GM18520 (cell line): ENCODE results near the gene APBA1.

Source experiments
- ATAC-seq: cut with Tn5 transposase; IDR thresholded peaks from one replicate; pipeline ENCODE4 v1.9.1; 2021; ENCODE audit not compliant: unreplicated experiment

Gene APBA1

GRCh38 chr9:69535911-69536310 lies 136.3 kb downstream of the APBA1 start:
- no peak for ATAC-seq

- ATAC-seq, result no peak
Measured at GRCh38 chr9:69535286-69535832, 136.8 kb downstream of the APBA1 start.

GRCh38 chr9:69532396-69532795 lies 139.8 kb downstream of the APBA1 start:
- ATAC-seq, result no peak

DNA sequence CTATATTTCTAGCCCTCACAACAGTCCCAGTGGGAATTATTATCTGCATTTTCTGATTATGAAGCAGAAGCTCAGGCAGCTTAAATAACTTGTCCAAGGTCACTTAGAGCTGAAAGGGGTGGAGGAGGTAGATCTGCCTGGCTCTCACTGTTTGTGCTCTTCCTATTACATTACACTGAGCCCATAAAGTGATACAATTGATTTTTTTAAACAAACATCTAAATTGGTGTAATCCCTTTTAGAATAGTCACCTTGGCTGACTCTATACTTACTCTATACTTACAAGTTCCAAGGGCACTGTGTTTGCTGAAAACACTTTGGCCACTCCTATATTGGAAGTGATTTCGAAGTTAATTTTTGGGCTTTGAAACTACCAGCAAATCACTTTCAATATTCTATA lies 144.7 kb downstream of the APBA1 start:
- no peak for ATAC-seq

DNA sequence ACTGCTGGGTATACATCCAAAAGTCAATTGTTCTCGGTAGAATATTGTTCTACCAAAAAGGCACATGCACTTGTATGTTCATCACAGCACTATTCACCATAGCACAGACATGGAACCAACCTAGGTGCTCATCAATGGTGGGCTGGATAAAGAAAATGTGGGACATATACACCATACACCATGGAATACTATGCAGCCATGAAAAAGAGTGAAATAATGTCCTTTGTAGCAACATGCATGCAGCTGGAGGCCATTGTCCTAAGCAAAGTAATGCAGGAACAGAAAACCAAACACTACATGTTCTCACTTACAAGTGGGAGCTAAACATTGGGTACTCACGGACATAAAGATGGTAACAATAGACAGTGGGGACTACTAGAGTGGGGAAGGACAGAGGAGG lies 145.5 kb downstream of the APBA1 start:
- no peak for ATAC-seq

DNA sequence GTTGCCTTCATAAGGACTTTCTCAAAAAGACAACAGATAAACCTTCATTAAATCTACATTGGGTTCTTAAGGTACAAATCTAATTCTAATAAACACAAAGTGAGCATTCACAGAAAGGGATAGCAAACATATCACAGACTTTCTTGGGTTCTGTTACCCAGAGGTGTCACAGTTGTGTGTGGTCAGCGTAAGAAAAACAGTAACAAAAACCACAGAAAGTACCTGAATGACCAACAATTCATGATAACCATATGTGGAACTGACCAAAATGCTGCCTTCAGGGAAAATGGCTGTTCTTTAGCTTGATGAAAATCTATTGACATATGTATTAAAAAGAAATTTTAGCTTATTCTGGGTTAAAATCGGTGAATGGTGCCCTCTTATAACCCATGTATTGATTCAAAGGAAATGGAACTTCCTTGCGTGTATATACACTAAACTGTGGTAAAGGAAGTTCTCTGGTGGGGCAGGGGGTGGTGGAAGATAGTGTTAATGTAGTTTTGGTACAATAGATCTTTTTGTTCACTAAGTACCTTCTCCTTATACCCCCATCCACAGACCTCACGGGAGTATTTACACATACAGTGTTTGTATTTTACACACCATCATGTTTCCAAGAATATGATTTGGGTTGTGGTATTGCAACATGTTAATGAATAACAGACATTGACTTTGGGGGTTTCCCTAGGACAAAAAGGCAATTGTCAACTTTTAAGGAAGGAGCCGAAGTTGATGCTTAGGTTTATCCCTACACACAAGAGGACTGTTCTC lies 152.5 kb downstream of the APBA1 start:
- ATAC-seq, result peak; percentile 98

DNA sequence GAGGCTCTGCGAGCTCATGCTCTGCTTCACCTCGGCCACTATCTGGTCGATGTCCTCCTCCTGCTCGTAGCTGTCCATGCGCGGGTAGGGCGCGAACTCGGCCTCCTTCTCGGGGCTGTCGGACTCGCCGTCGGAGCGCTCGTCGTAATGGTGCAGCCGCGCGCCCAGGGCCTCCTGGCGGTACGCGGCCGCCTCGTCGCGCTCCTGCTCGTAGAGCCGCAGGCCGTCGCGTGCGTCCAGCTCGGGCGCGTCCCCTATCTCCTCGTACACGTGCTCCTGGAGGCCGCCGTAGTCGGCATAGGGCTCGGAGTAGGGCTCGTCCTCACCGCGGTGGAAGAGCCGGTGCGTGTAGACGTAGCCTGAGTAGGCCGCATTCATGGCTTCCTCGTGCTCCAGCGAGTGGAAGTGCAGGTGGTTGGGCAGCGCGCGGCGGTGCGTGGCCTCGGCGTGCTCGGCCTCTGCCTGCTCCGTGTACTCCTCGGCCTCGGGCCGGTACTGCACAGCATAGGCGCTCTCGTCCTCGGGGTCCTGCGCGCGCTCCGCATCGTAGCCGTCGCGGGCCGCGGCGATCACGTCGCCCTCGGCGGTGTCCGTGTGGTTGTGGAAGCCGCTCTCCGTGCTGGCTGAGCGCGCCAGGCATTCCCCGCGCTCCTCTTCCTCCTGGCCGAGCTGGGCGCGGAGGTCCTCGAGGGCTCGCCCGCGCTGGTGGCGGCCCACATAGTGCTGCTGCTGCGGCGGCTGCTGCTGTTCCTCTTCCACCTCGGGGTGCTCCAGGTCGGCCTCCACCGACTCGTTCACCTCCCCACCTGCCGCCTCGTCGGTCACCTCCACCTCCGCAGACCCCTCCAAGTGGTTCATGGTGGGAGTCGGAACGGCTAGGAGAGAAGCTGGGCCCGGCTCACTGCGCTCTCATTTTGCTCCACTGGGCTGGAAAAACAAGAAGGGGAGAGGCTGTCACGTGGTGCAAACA lies 155.5 kb downstream of the APBA1 start:
- ATAC-seq, result no peak

DNA sequence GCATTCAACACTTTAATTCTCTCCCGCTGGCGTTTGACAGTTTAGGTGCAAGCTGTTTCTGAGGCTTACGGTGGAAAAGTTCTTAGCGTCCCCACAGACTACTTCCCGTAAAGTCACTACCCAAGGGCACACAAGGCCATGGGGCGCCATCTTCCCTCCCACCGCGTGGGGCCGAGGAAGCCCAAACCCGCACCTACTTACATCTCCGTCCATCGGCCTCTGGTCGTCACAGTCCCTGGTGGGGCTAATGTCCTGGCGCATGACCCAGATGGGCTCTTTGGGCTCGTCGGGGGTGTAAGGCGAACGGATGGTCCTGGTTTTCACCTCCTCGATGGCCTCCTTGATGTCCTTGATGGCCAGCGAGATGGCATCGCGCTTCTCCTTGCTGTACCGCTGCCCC lies 156.4 kb downstream of the APBA1 start:
- ATAC-seq, result no peak

GRCh38 chr9:69513141-69513820 lies 158.9 kb downstream of the APBA1 start:
- no peak for ATAC-seq

DNA sequence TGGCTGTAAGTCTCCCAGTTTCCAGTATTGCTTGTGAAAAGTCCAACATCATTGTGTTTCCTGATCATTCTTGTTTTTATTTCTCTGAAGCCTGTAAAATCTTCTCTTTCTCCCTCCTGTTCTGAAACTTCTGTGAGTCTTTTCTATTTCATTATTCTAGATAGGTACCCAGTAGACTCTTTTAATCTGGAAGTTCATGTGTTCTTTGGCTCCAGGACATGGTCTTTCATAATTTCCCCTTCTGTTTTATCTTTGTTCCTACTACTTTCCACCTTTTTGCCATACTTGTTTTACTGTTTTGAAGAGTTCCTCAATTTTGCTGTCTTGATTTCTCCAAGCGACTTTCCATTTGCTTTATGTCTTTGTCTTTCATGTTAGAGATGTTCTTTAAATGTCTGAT lies 168.1 kb downstream of the APBA1 start:
- ATAC-seq, result no peak

GRCh38 chr9:69502671-69503301 lies 169.4 kb downstream of the APBA1 start:
- no peak for ATAC-seq

GRCh38 chr9:69500896-69501295 lies 171.3 kb downstream of the APBA1 start:
- ATAC-seq, result no peak

DNA sequence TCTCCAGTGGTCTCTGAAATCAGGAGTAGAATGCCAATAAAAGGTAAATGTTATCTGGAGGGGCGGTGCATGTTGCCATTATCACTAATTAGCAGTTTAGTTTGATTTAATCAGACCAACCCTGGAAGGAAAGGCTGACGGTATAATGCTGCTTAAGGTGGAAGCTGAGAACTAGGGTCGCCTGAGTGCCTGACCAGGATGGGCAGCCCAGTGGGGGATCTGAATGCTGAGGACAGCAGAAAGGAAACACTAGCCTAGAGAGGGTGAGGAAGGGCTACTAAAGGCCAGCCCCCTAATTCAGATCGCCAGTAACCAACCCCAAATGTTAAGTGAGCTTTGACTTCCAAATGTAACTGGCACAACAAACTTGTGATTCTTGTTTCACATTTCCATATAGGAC lies 172.2 kb downstream of the APBA1 start:
- ATAC-seq, result no peak

- ATAC-seq, result no peak
Measured at GRCh38 chr9:69499407-69499806, 172.8 kb downstream of the APBA1 start.

DNA sequence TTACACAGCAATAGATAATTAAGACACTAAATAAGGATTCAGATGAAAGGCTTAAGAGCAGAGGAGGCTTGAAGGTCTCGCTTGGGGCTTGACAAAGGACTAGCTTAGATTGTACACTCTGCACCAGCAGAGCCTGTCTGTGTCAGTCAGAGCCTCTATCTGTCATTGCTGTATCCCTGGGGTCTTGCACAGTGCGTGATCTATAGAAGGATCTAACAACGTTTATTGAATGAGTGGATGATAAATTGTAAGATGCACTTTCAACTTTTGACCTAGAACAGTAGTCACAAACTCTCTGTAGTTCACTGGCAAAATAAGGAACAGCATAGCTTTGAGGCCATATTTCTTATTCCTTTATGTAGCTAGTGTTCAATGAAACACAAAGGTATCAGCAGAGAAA lies 173.7 kb downstream of the APBA1 start:
- ATAC-seq, result no peak

GRCh38 chr9:69497816-69498215 lies 174.4 kb downstream of the APBA1 start:
- no peak for ATAC-seq

- ATAC-seq, result peak; percentile 45
Measured at GRCh38 chr9:69496846-69497450, 175.2 kb downstream of the APBA1 start.

- ATAC-seq, result no peak
Measured at GRCh38 chr9:69495296-69495695, 176.9 kb downstream of the APBA1 start.

GRCh38 chr9:69494763-69495162 lies 177.4 kb downstream of the APBA1 start:
- no peak for ATAC-seq

DNA sequence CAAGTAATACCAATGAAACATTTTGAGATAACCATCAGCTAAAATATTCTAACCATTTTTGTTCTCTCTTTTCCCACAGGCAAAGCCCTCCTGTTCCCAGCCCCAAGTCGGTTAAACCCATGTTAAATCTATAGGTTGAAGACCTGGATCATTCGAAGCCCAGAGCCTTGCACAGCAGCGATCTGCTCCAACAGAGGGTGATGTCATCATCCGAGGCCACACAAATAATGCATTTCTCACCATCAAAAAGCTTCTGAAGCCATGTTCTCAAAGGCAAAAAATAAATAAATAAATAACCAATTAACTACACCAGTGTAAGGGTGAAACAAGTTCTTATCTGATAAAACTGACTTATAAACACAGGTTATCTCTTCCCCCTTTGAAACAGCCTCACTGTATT lies 178.0 kb downstream of the APBA1 start:
- no peak for ATAC-seq
